HTERT RPE-1 (cell line): ENCODE measurements around the gene CNTNAP5.
"Not testable (repeated sequence)": the region's sequence is repeated elsewhere in the genome, so short reads cannot be mapped to it uniquely, and the experiment has no call there.

ENCODE experiments used
- in situ Hi-C: fragments of 300-500 bp; cut with MboI; formaldehyde crosslinking; loops from 4 replicates; pipeline ENCODE4 v1.14.3; 2020; ENCODE audit warnings: low sequenced_read_pairs

The CNTNAP5 gene

GRCh38 chr2:124407836-124408534 is 382.9 kb downstream of the CNTNAP5 start:
- in situ Hi-C loops = not testable (repeated sequence)

GRCh38 chr2:124424074-124424473 is 399.0 kb downstream of the CNTNAP5 start:
- in situ Hi-C loops = no loop called here

DNA sequence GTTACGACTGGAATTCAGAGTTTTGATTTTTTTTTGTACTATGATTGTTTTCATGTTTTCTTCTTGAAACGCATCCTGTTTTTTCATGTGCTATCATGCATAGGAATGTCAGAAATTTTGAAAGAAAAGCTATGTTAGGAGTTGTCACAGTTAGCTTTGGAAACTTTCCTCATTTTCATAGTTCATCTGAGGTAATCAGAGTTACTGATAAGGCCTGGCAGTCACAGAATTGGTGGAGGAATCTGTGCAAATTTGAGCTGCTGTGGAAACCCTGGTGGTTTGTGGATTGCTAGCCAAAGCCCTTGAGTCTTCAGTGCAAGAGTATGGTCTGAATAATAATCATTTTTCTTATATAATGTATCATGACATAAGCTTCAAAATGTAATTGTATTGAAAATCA is 401.0 kb downstream of the CNTNAP5 start:
- in situ Hi-C loops = no loop called here

- in situ Hi-C loops = no loop called here
Observed at GRCh38 chr2:124426625-124427024, 401.5 kb downstream of the CNTNAP5 start.

GRCh38 chr2:124437811-124438210 is 412.7 kb downstream of the CNTNAP5 start:
- in situ Hi-C loops = no loop called here

- in situ Hi-C loops = no loop called here
Observed at GRCh38 chr2:124450481-124450880, 425.4 kb downstream of the CNTNAP5 start.

GRCh38 chr2:124476291-124476690 is 451.2 kb downstream of the CNTNAP5 start:
- in situ Hi-C loops = no loop called here

DNA sequence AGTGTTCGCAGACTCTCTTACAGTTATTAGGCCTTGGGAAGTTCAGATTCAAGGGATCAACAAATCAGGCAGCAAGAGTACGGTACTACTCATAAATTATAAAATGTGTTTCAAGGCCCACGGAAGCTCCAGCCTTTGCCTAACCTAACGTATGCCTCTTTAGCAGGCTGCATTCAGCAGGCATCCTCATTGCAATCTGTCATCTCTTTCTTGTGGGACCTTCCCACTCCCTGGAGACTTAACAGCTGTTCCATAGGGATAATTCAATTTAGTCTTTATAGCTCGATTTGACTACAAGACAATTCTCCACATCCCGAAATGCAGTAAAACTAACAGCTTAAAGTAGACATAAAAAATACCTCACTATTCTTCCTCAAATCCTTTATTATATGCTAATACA is 453.7 kb downstream of the CNTNAP5 start:
- in situ Hi-C loops = no loop called here

GRCh38 chr2:124480958-124481357 is 455.9 kb downstream of the CNTNAP5 start:
- in situ Hi-C loops = no loop called here

DNA sequence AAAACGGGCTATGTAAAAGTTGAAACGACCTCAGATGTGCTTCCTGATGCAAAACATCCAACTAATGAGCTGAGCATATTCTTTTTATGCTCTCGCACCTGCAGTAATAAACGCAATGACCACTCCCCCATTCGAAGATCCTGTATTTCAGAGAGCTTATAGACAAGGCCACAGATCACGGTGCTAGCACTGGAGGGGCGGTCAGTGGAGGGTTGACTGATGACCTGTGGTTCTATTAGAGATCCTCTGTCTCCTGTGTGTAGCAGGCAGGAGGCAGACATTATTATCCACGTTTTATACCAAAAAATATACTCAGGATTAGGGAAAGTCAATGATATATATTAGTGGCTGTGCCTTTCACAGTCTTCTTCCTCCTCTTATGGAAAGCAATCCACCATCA is 457.0 kb downstream of the CNTNAP5 start:
- in situ Hi-C loops = no loop called here

DNA sequence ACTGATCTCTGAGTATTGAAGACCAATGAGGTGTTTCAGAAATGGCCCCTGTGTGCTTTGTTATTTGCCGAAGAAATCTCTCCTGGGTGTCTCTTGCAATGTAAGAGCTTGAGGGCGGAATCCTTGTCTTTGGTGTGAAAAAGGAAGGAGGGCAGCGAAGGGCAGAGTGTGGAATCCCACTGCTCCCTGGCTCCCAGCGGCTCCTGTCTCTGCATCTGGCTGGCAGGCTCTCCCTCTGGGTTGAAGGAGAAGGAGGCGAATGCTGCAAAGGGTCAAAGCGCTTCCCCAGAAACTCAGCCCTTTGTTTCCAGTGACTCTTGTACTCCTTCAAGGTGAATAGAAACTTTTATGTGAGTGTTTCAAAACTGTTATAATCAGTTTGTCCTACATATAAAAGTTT is 457.5 kb downstream of the CNTNAP5 start:
- in situ Hi-C loops = no loop called here

DNA sequence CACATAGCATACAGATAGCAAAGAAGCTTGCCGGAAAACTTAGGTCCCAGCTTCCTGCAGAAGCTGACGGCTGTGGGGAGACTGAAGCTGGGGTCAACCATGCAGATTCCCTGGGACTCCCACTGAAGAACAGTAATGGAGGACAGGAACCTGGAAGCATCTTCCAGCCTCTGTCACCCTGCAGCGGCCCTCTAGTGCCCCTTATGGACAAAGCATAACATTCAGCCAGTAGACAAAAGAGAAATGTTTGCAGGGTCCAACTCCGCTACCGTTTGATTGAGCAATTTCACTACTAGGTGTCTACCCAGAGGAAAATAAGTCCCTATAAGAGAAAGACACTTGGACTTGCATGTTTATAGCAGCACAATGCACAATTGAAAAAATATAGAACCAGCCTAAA is 460.6 kb downstream of the CNTNAP5 start:
- in situ Hi-C loops = no loop called here

GRCh38 chr2:124489686-124490085 is 464.6 kb downstream of the CNTNAP5 start:
- in situ Hi-C loops = no loop called here

GRCh38 chr2:124501575-124502152 is 476.6 kb downstream of the CNTNAP5 start:
- in situ Hi-C loops = no loop called here

DNA sequence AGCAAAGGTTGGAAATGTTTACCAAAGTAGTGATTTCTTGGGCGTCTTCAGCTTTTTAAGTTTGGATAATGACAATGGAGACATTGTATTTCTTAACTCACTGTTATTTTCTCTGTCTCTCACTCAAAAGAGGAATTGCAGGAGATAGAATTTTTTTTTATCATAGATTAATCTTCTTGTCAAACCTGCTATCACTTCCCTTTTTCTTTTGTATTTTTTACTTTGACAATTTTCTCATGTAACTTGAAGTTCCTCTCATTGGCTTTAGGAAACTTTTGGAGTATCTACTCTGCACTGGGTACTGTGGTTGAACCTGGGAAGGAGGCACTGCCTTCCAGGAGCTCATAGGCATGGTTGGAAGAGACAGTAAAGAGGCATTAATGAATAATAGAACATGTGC is 489.1 kb downstream of the CNTNAP5 start:
- in situ Hi-C loops = no loop called here

DNA sequence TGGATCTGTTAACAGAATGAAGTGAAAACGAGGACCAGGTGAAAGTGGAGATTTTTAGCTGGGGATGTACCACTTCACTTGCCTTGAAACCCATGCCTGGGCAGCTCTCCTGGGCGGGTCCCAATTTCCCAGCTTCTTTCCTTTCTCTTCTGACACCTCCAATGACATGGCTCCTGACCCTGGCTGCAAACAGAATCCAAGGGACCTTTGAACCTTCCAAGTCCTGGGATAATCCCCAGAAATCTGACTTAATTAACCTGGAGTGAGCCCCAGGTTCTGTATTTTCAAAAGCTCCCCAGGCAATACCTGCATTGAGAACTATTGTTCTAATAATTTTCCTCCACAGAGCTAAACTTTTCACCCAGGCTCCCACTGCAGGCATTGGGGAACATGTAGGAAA is 495.9 kb downstream of the CNTNAP5 start:
- in situ Hi-C loops = no loop called here

GRCh38 chr2:124523096-124523495 is 498.0 kb downstream of the CNTNAP5 start:
- in situ Hi-C loops = no loop called here

DNA sequence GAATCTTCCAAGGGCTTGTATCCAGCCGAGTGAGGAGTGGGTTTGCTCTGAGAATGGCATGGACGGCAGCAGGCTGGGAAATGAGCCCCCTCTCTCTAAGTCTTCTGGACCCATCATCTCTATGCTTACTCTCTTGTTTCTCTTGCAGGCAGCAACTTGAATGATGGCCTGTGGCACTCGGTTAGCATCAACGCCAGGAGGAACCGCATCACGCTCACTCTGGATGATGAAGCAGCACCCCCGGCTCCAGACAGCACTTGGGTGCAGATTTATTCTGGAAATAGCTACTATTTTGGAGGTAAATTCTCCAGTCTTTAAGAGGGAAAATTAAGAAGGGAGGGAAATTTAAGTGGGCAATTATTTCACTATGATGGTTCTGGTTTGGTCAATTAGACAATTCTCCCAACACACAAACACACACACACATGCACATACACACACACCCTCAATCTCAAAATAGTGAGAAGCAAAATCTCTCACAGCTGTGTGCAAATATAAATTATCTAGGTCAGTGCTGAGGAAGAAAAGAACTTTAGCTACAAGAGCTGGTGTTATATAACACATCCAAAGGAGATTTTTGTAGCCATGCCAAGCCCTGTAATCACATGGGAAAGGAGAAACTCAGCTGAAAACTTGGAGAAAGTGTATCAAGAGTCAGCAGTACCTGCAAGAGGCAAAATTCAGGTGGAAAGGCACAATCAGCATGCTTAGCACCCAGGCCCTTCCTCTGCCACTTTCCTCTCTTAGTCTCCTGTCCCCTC is 499.2 kb downstream of the CNTNAP5 start:
- in situ Hi-C loops = no loop called here

- in situ Hi-C loops = no loop called here
Observed at GRCh38 chr2:124526221-124526620, 501.1 kb downstream of the CNTNAP5 start.

DNA sequence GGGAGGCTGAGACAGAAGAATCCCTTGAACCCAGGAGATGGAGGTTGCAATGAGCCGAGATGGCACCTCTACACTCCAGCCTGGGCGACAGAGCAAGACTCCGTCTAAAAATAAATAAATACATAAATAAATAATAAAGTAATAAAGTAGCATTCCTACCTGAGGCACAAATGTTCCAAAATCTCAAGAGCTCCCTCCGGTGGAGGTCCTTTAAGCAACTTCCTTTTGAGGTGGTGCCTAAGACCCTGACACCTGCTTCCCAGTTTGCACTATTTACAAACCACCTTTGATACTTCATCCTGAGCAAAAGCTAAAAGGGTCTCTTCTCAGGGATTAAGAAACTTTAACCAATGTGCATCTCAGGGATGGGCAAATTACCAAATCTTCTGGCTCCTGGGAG is 505.1 kb downstream of the CNTNAP5 start:
- in situ Hi-C loops = no loop called here

- in situ Hi-C loops = no loop called here
Observed at GRCh38 chr2:124533226-124533954, 508.3 kb downstream of the CNTNAP5 start.
